ENCODE measurements around the gene ALPK1. TPM values are rescaled to one million over a fixed set of nuclear protein-coding genes. Genes with fewer than 3 reads are reported as not detected.

ALPK1 gene
- total RNA-seq, 2 donors from 2014 or later = 15.7 to 55.3 TPM

DNA sequence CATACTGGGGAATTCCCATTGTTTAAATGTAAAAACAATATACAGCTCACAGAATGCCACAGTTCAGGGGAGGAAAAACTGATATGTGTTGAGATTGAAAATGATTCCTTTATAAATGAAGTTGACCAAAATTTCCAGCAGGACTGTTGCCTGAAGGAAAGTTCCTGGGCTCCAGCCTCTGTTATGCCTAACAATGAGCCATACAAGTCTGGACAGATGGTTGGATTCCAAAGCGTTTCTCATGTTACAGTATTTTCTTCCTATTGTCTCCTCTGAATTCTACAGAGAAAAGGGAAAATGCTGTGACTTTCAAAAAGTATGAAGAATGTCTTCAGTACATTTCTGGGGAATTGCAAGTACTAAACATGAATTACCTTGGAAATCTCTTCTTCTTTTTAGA, 73.3 kb downstream of the ALPK1 start:
- H3K27ac Mint-ChIP-seq = no peak overlapping the region
- H3K4me3 Mint-ChIP-seq = no peak overlapping the region
- H3K27me3 Mint-ChIP-seq = no peaks in the 10 kb centered on the region
- ATAC-seq (replicated peaks) = no peak
- no peaks in the 10 kb centered on the region for H3K4me1 Mint-ChIP-seq
- H3K36me3 Mint-ChIP-seq (ENCODE audit: low read depth) = no peaks in the 10 kb centered on the region
- H3K9me3 Mint-ChIP-seq = no peaks in the 10 kb centered on the region

- H3K27ac Mint-ChIP-seq = no peak overlapping the region
- no peak for ATAC-seq (replicated peaks)
- no peaks in the 10 kb centered on the region for H3K27me3 Mint-ChIP-seq
- no peaks in the 10 kb centered on the region for H3K9me3 Mint-ChIP-seq
- no peak overlapping the region for H3K4me3 Mint-ChIP-seq
- H3K36me3 Mint-ChIP-seq (ENCODE audit: low read depth) = no peaks in the 10 kb centered on the region
- no peaks in the 10 kb centered on the region for H3K4me1 Mint-ChIP-seq
Measured at GRCh38 chr4:112371361-112371760, 74.2 kb downstream of the ALPK1 start.

GRCh38 chr4:112374850-112375249, 77.7 kb downstream of the ALPK1 start:
- no peak for ATAC-seq (replicated peaks)
- Mint-ChIP-seq H3K27me3 (no peaks in the 10 kb centered on the region), H3K4me1 (no peaks in the 10 kb centered on the region), H3K9me3 (no peaks in the 10 kb centered on the region), H3K4me3 (no peak overlapping the region), H3K36me3 (ENCODE audit: low read depth) (peaks cover 32% of the 10 kb centered on the region), H3K27ac (no peak overlapping the region)

- Mint-ChIP-seq H3K27me3 (no peaks in the 10 kb centered on the region), H3K27ac (no peak overlapping the region), H3K36me3 (ENCODE audit: low read depth) (peaks cover 51% of the 10 kb centered on the region), H3K4me1 (no peaks in the 10 kb centered on the region), H3K4me3 (no peak overlapping the region), H3K9me3 (no peaks in the 10 kb centered on the region)
- no peak for ATAC-seq (replicated peaks)
Measured at GRCh38 chr4:112377171-112377570, 80.0 kb downstream of the ALPK1 start.

DNA sequence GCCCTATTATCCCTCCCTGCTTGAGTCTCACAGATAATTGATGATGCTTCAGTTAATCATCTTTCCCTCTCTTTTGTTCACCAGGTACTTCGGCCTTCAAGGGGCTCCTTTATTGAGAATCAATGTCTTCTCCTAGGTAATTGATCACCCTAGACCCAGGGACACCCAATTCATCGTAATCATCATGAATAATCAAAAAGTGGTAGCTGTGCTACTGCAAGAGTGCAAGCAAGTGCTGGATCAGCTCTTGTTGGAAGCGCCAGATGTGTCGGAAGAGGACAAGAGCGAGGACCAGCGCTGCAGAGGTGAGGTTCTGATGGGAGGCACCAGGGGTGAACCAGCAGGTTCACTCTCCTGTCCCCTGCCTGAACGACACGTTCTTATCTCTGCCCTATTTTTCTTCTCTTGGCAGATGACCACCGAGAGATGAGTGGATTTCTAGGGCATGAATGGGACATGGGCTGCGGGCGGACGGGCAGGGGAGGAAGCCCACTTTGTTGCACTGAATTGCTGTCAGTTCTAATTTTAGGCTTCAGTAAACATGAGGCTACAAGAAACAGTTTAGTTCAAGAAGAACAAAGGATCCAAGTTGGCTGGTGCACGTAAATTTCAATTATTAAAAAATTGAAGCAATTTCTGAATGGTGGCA, 80.5 kb downstream of the ALPK1 start:
- Mint-ChIP-seq H3K9me3 (no peaks in the 10 kb centered on the region), H3K36me3 (ENCODE audit: low read depth) (peaks cover 57% of the 10 kb centered on the region), H3K4me3 (no peak overlapping the region), H3K27me3 (no peaks in the 10 kb centered on the region), H3K4me1 (no peaks in the 10 kb centered on the region), H3K27ac (no peak overlapping the region)
- no peak for ATAC-seq (replicated peaks)

GRCh38 chr4:112378243-112378620, 81.1 kb downstream of the ALPK1 start:
- no peak overlapping the region for H3K27ac Mint-ChIP-seq
- ATAC-seq (replicated peaks) = no peak
- H3K4me1 Mint-ChIP-seq = no peaks in the 10 kb centered on the region

DNA sequence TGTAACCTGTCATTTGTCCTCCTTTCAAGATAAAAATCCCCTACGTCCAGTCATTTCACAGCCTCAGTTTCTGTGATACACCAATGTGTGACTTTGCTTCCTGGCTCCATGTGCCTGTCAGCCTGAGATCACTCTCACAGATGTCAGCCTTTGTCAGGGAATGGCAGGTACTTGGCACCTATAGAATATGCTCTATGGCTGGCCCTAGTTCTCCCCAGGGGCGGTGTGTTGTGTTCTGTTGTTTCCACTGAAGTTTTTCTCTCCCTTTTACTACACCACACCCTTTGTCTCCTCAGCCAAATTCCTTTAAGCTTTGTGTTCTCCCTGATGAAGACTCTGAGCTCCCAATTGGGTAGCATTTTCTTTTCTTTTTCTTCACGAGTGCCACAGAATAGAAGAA, 81.7 kb downstream of the ALPK1 start:
- peak; percentile 24 for ATAC-seq (replicated peaks)
- Mint-ChIP-seq H3K4me3 (no peak overlapping the region), H3K9me3 (no peaks in the 10 kb centered on the region), H3K4me1 (no peaks in the 10 kb centered on the region), H3K36me3 (ENCODE audit: low read depth) (peaks cover 66% of the 10 kb centered on the region), H3K27me3 (no peaks in the 10 kb centered on the region), H3K27ac (no peak overlapping the region)

More at GRCh38 chr4:112378243-112378620, 81.1 kb downstream of the ALPK1 start:
- H3K9me3 Mint-ChIP-seq = no peaks in the 10 kb centered on the region
- no peak overlapping the region for H3K4me3 Mint-ChIP-seq
- H3K36me3 Mint-ChIP-seq (ENCODE audit: low read depth) = peaks cover 60% of the 10 kb centered on the region
- no peaks in the 10 kb centered on the region for H3K27me3 Mint-ChIP-seq

DNA sequence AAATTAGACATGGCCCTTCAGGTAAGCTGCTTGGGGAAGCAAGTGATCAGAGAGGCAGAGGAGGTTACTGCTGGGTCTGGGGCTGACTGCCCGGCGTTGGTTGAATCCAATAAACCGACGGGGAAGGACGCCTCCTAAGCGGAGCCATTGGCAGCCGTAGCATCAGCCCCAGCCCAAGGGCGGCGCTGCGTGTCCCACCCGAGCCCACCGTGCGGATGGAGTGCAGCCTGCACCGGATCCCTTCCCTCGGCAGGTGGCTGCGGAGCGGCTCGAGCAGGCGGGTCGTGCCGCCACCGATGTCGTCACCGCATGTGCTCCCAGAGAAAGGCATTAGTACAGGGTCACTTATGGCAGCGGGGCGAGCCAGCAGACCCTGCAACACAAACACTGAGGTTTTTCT, 82.1 kb downstream of the ALPK1 start:
- Mint-ChIP-seq H3K9me3 (no peaks in the 10 kb centered on the region), H3K4me3 (no peak overlapping the region), H3K27ac (no peak overlapping the region), H3K4me1 (no peaks in the 10 kb centered on the region), H3K27me3 (no peaks in the 10 kb centered on the region), H3K36me3 (ENCODE audit: low read depth) (peaks cover 71% of the 10 kb centered on the region)
- ATAC-seq (replicated peaks) = no peak

DNA sequence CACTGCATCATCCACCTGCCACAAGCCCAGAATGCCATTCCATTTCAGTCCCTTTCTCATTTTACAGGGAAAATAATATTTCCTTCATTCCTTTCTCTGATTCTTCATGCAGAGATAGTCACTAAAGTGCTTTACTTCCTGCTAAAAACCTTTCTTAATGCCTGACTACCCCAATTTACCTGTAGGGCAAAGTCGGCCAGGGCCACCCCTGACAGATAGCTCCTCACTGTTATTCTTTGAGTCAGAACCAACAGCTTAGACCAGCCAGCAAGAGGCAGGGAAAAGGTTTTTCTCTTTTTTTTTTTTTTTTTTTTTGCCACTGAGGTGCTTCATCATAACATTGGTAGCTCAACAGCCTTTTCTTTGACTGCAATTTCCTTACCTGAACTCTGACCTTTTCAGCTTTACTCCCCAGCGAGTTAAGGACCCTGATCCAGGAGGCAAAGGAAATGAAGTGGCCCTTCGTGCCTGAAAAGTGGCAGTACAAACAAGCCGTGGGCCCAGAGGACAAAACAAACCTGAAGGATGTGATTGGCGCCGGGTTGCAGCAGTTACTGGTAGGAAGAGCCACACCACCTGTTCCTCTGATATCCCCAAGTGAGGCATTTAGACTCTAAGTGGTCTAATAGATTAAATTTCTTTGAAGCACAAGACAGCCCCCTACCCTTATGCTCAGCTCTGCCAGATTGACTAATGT, 85.0 kb downstream of the ALPK1 start:
- H3K4me1 Mint-ChIP-seq = no peaks in the 10 kb centered on the region
- no peaks in the 10 kb centered on the region for H3K27me3 Mint-ChIP-seq
- no peaks in the 10 kb centered on the region for H3K9me3 Mint-ChIP-seq
- no peak overlapping the region for H3K4me3 Mint-ChIP-seq
- H3K27ac Mint-ChIP-seq = no peak overlapping the region
- H3K36me3 Mint-ChIP-seq (ENCODE audit: low read depth) = peaks cover 79% of the 10 kb centered on the region
- no peak for ATAC-seq (replicated peaks)

GRCh38 chr4:112386071-112386470, 88.9 kb downstream of the ALPK1 start:
- Mint-ChIP-seq H3K27me3 (no peaks in the 10 kb centered on the region), H3K4me3 (no peak overlapping the region), H3K4me1 (no peaks in the 10 kb centered on the region), H3K27ac (no peak overlapping the region), H3K36me3 (ENCODE audit: low read depth) (peaks cover 53% of the 10 kb centered on the region), H3K9me3 (no peaks in the 10 kb centered on the region)
- ATAC-seq (replicated peaks) = no peak

GRCh38 chr4:112402098-112402497, 104.9 kb downstream of the ALPK1 start:
- no peaks in the 10 kb centered on the region for H3K27me3 Mint-ChIP-seq
- H3K4me1 Mint-ChIP-seq = peaks cover 3% of the 10 kb centered on the region
- no peaks in the 10 kb centered on the region for H3K9me3 Mint-ChIP-seq
- H3K36me3 Mint-ChIP-seq (ENCODE audit: low read depth) = peaks cover 40% of the 10 kb centered on the region
- no peak overlapping the region for H3K4me3 Mint-ChIP-seq
- ATAC-seq (replicated peaks) = no peak
- H3K27ac Mint-ChIP-seq = no peak overlapping the region

DNA sequence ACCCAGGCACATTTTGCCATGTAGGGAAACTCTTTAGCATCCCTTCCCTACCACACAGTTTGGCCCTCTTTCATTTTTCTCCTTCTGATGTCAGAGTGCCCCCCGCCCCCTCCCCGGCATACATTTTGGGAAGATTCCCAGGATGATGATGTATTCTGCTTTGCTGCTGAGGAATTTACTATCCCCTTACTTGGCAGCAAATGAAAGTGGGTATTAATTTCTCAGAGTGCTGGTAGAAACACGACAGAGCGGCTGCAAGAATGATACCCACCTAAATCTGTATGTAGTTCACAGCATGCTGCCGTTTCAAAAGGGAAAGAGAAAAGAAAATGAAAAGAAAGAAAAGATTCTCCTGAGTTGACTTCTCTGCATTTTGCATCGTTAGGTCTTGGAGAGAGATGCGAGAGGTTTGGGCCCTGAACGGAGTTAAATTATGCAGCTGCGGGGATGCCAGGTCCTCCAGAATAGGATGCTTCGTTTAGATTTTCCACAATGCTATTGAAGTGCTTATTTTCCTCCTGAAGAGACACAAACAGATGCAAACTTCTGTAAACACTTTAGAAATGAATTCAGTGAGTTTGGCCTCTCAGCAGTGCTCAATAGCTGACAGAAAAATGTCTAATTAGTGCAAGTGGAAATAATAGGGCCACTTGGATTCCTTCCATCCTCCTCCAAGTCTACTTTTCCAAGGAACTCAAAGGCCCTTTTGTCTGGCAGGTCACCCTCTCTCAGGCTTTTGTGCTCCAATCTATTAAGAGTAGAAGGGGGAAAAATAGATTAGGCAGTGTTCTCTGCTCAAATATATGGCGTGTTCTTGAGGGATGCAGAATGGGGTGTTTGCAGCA, 106.2 kb downstream of the ALPK1 start:
- H3K27me3 Mint-ChIP-seq = no peaks in the 10 kb centered on the region
- H3K9me3 Mint-ChIP-seq = no peaks in the 10 kb centered on the region
- no peak for ATAC-seq (replicated peaks)
- no peak overlapping the region for H3K4me3 Mint-ChIP-seq
- H3K4me1 Mint-ChIP-seq = peaks cover 3% of the 10 kb centered on the region
- H3K27ac Mint-ChIP-seq = no peak overlapping the region
- peaks cover 33% of the 10 kb centered on the region for H3K36me3 Mint-ChIP-seq (ENCODE audit: low read depth)

GRCh38 chr4:112410364-112410763, 113.2 kb downstream of the ALPK1 start:
- H3K4me3 Mint-ChIP-seq = no peak overlapping the region

GRCh38 chr4:112410804-112411203, 113.6 kb downstream of the ALPK1 start:
- Mint-ChIP-seq H3K4me1 (no peaks in the 10 kb centered on the region), H3K9me3 (no peaks in the 10 kb centered on the region), H3K36me3 (ENCODE audit: low read depth) (peaks cover 39% of the 10 kb centered on the region), H3K27ac (no peak overlapping the region), H3K4me3 (no peak overlapping the region), H3K27me3 (no peaks in the 10 kb centered on the region)
- no peak for ATAC-seq (replicated peaks)

More at GRCh38 chr4:112410364-112410763, 113.2 kb downstream of the ALPK1 start:
- H3K27ac Mint-ChIP-seq = no peak overlapping the region
- H3K36me3 Mint-ChIP-seq (ENCODE audit: low read depth) = peaks cover 38% of the 10 kb centered on the region
- no peaks in the 10 kb centered on the region for H3K27me3 Mint-ChIP-seq
- no peaks in the 10 kb centered on the region for H3K9me3 Mint-ChIP-seq
- H3K4me1 Mint-ChIP-seq = no peaks in the 10 kb centered on the region
- ATAC-seq (replicated peaks) = no peak

All from activated T-helper 17 cell treated with anti-CD3 and anti-CD28 coated beads, Interleukin-2, amount 50 U/mL, for 72 hours (primary cell).